Vagina (tissue), 2 donors: ENCODE data around the gene PCNP. TPM values are rescaled to one million over a fixed set of nuclear protein-coding genes. Genes with fewer than 3 reads are reported as not detected.
"Not testable (repeated sequence)": the region's sequence is repeated elsewhere in the genome, so short reads cannot be mapped to it uniquely, and the experiment has no call there.

Source experiments
- DNase-seq, 2 donors: peaks; one replicate each; pipeline ENCODE4 v3.0.0-alpha.2; 2017; ENCODE audit errors: extremely low spot score in 2 of 2
- H3K27ac ChIP-seq: fragments of 200-600 bp; sonication (generic); one replicate; pipeline ENCODE4 v1.5.1; 2019
- H3K27me3 ChIP-seq: fragments of 200-600 bp; sonication (generic); one replicate; pipeline ENCODE4 v1.5.1; 2019
- H3K36me3 ChIP-seq, 2 donors: fragments of 200-600 bp; sonication (generic); one replicate each; pipeline ENCODE4 v1.5.1; 2017 to 2019
- H3K4me1 ChIP-seq: fragments of 200-600 bp; sonication (generic); one replicate; pipeline ENCODE4 v1.5.1; 2019
- H3K4me3 ChIP-seq, 2 donors: fragments of 200-600 bp; sonication (generic); 1 replicate in 1 of 2; 2 replicates in 1 of 2; pipeline ENCODE4 v1.5.1; 2016 to 2019
- H3K9me3 ChIP-seq: fragments of 200-600 bp; sonication (generic); one replicate; pipeline ENCODE4 v1.5.1; 2019
- POLR2A ChIP-seq, 2 donors: fragments of 450-650 bp; IDR thresholded peaks; one replicate each; pipeline ENCODE4 v1.6.1; 2017; ENCODE audit warnings: antibody characterized with exemption in 2 of 2, mild to moderate bottlenecking in 2 of 2, moderate library complexity in 2 of 2
- POLR2AphosphoS5 ChIP-seq, 2 donors: sonication (generic); formaldehyde crosslinking; IDR thresholded peaks; one replicate each; pipeline ENCODE4 v1.9.0; 2017; ENCODE audit warnings: antibody characterized with exemption in 2 of 2, mild to moderate bottlenecking in 2 of 2, low read depth in 1 of 2; ENCODE audit not compliant: insufficient read depth in 1 of 2
- intact Hi-C: fragments of 100-400 bp; cut with DNase I; formaldehyde crosslinking; loops from one replicate; pipeline ENCODE4 v1.15.1; 2023
- total RNA-seq: library from RNA; depleted of rRNA; stranded (reverse); fragments of >200 nt; gene quantifications from one replicate; pipeline ENCODE4 v1.2.3, GENCODE V29; 2016
- TF ChIP-seq, protein P1 (sequence below), 3 experiments: fragments of 450-650 bp in 2 of 3; fragments of 200-600 bp in 1 of 3; sonication (generic) in 1 of 3; IDR thresholded peaks; one replicate each; pipeline ENCODE4 v1.5.1; 2017 to 2019; ENCODE audit warnings: antibody characterized with exemption in 3 of 3, mild to moderate bottlenecking in 2 of 3, moderate library complexity in 2 of 3

PCNP gene
- total RNA-seq, 1 donor from 2014 or later, result 96.3 TPM

GRCh38 chr3:101638261-101638745, 64.3 kb downstream of the PCNP start:
- Histone ChIP-seq H3K9me3 (no peaks in the 10 kb centered on the region), H3K36me3 (no peaks in the 10 kb centered on the region), H3K27ac (no peak overlapping the region), H3K4me3 (no peak overlapping the region), H3K27me3 (no peaks in the 10 kb centered on the region), H3K4me1 (no peaks in the 10 kb centered on the region)
- no peak for TF ChIP-seq POLR2A (IDR thresholded peaks at IDR 0.05)
- TF ChIP-seq POLR2AphosphoS5 (IDR thresholded peaks at IDR 0.05; ENCODE audit: insufficient read depth in 1 of 2, low read depth in 1 of 2), result no peak
- TF ChIP-seq, protein P1, sequence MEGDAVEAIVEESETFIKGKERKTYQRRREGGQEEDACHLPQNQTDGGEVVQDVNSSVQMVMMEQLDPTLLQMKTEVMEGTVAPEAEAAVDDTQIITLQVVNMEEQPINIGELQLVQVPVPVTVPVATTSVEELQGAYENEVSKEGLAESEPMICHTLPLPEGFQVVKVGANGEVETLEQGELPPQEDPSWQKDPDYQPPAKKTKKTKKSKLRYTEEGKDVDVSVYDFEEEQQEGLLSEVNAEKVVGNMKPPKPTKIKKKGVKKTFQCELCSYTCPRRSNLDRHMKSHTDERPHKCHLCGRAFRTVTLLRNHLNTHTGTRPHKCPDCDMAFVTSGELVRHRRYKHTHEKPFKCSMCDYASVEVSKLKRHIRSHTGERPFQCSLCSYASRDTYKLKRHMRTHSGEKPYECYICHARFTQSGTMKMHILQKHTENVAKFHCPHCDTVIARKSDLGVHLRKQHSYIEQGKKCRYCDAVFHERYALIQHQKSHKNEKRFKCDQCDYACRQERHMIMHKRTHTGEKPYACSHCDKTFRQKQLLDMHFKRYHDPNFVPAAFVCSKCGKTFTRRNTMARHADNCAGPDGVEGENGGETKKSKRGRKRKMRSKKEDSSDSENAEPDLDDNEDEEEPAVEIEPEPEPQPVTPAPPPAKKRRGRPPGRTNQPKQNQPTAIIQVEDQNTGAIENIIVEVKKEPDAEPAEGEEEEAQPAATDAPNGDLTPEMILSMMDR (IDR thresholded peaks at IDR 0.05), result no peak
- no peak for DNase-seq
- intact Hi-C loops, result no loop called here

DNA sequence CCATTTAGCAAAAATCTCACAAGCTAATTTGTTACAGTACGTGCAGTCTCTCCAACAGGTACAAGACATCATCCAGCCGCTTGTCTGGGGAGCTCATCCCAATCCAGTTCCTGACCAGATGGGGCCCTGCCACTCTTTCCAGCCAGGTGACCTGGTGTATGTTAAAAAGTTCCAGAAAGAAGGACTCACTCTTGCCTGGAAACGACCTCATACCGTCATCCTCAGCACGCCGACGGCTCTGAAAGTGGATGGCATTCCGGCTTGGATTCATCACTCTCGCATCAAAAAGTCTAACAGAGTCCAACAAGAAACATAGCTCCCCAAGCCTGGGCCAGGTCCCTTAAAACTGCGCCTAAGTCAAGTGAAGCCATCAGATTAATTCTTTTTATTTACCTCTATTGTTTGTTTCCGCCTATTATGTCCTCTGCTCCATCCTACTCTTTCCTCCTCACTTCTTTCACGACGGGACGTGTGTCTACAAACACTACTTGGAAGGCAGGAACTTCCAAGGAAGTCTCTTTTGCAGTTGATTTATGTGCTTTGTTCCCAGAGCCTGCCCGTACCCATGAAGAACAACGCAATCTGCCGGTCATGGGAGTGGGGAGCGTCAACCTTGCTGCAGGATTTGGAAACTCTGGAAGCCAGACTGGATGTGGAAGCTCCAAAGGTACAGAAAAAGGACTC, 65.4 kb downstream of the PCNP start:
- no peak for DNase-seq
- Histone ChIP-seq H3K27ac (no peak overlapping the region), H3K27me3 (no peaks in the 10 kb centered on the region), H3K4me1 (peaks cover 7% of the 10 kb centered on the region), H3K9me3 (no peaks in the 10 kb centered on the region), H3K36me3 (no peaks in the 10 kb centered on the region), H3K4me3 (no peak overlapping the region)
- TF ChIP-seq POLR2A (IDR thresholded peaks at IDR 0.05), result no peak
- TF ChIP-seq, protein P1 (IDR thresholded peaks at IDR 0.05), result no peak
- TF ChIP-seq POLR2AphosphoS5 (IDR thresholded peaks at IDR 0.05; ENCODE audit: insufficient read depth in 1 of 2, low read depth in 1 of 2), result no peak
- intact Hi-C loops, result no loop called here

DNA sequence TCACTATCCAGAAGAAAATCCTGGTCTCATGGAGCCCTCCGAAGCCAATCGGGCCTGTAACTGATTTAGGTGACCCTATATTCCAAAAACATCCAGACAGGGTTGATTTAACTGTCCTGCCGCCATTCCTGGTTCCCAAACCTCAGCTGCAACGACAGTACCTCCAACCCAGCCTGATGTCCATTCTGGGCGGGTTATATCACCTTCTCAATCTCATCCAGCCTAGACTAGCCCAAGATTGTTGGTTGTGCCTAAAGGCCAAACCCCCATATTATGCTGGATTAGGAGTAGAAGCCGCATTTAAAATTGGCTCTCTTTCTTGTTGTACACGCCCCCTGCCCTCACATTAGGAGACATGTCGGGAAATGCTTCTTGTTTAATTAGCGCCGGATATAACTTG, 66.3 kb downstream of the PCNP start:
- Histone ChIP-seq H3K9me3 (no peaks in the 10 kb centered on the region), H3K4me3 (no peak overlapping the region), H3K27ac (no peak overlapping the region), H3K27me3 (no peaks in the 10 kb centered on the region), H3K36me3 (no peaks in the 10 kb centered on the region), H3K4me1 (peaks cover 7% of the 10 kb centered on the region)
- TF ChIP-seq POLR2AphosphoS5 (IDR thresholded peaks at IDR 0.05; ENCODE audit: insufficient read depth in 1 of 2, low read depth in 1 of 2) (no peak), POLR2A (IDR thresholded peaks at IDR 0.05) (no peak)
- TF ChIP-seq, protein P1 (IDR thresholded peaks at IDR 0.05), result no peak
- no peak for DNase-seq
- intact Hi-C loops, result no loop called here

- H3K9me3 ChIP-seq, H3K4me1 ChIP-seq, H3K27ac ChIP-seq, DNase-seq, H3K36me3 ChIP-seq, H3K27me3 ChIP-seq, intact Hi-C loops, H3K4me3 ChIP-seq: not testable (repeated sequence)
Measured at GRCh38 chr3:101641397-101642115, 67.6 kb downstream of the PCNP start.

GRCh38 chr3:101642441-101642840, 68.5 kb downstream of the PCNP start:
- TF ChIP-seq, protein P1 (IDR thresholded peaks at IDR 0.05), result no peak
- TF ChIP-seq POLR2A (IDR thresholded peaks at IDR 0.05), result no peak
- no peak for TF ChIP-seq POLR2AphosphoS5 (IDR thresholded peaks at IDR 0.05; ENCODE audit: insufficient read depth in 1 of 2, low read depth in 1 of 2)
- intact Hi-C loops, result no loop called here
- Histone ChIP-seq H3K27me3 (no peaks in the 10 kb centered on the region), H3K4me1 (peaks cover 7% of the 10 kb centered on the region), H3K27ac (no peak overlapping the region), H3K9me3 (no peaks in the 10 kb centered on the region), H3K4me3 (no peak overlapping the region), H3K36me3 (no peaks in the 10 kb centered on the region)
- no peak for DNase-seq
